Measurements from ENCODE around the gene NR3C2. TPM values are rescaled to one million over a fixed set of nuclear protein-coding genes. Genes with fewer than 3 reads are reported as not detected.

Gene NR3C2
- 9.0 TPM for total RNA-seq

GRCh38 chr4:148441986-148442831, at the start of gene NR3C2:
Gene NR3C2, minus strand, starts transcription at chr4:148442414.

